BJ (cell line): ENCODE results near the gene GAGE10. TPM values are rescaled to one million over a fixed set of nuclear protein-coding genes. Genes with fewer than 3 reads are reported as not detected.

Source experiments
- CTCF ChIA-PET: fragments of 350-600 bp; formaldehyde crosslinking; extraction: SDS; loops from one replicate; lab custom pipeline; 2021; ENCODE audit warnings: antibody characterized with exemption, inconsistent platforms; lab: Yijun Ruan, JAX
- POLR2A ChIA-PET: fragments of 300-600 bp; sonication (Branson Sonifier 250); formaldehyde crosslinking; extraction: SDS; loops from one replicate; lab custom pipeline; 2021; ENCODE audit warnings: antibody characterized with exemption; lab: Charles Lee
- DNase-seq: peaks from one replicate; pipeline ENCODE4 v3.0.0-alpha.2; 2011; ENCODE audit warnings: low read depth
- H3K27me3 ChIP-seq: 2 replicates; pipeline ENCODE4 v1.6.0; 2011; ENCODE audit warnings: low read length; ENCODE audit not compliant: control insufficient read depth, insufficient read depth
- H3K36me3 ChIP-seq: 2 replicates; pipeline ENCODE4 v1.5.1; 2011; ENCODE audit warnings: low read length; ENCODE audit not compliant: control insufficient read depth, insufficient read depth
- H3K4me3 ChIP-seq: 2 replicates; pipeline ENCODE4 v1.5.1; 2011; ENCODE audit warnings: low read depth, mild to moderate bottlenecking, control low read depth, low read length
- polyA plus RNA-seq: library from polyadenylated mRNA; depleted of rRNA; stranded (reverse); fragments of >200 nt; gene quantifications from 2 replicates; pipeline ENCODE4 v1.2.3, GENCODE V29; 2011
- TF ChIP-seq, protein P1 (sequence below): IDR thresholded peaks from 2 replicates; pipeline ENCODE4 v1.5.1; 2011; ENCODE audit warnings: low read depth, mild to moderate bottlenecking, control low read depth, inconsistent platforms, low read length, moderate library complexity; ENCODE audit not compliant: insufficient read depth

The GAGE10 gene
- polyA plus RNA-seq, 1 experiment: not detected

DNA sequence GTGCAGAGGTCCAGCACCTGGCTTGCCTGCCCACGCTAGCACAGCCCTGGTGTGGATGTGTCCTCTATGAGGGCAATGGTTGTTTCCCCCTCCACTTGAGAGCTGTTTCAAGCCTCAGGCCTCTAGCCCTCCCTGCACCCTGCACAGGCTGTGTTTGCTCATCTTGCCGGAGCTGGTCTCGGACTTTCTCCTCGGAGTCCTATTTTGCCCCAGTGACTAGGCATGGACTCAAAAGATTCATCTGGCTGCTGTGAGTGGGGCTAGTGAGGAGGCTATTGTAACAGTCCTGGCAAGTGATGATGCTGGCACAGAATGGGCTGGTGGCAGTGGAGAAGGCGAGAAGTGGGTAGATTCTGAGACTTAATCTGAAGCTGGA is 44.7 kb upstream of the GAGE10 start:
- ChIA-PET CTCF (no interaction called here), POLR2A (no interaction called here)
- DNase-seq: no peak
- Histone ChIP-seq H3K36me3 (no peaks in the 10 kb centered on the region), H3K27me3 (no peaks in the 10 kb centered on the region), H3K4me3 (no peak overlapping the region)
- TF ChIP-seq, protein P1, sequence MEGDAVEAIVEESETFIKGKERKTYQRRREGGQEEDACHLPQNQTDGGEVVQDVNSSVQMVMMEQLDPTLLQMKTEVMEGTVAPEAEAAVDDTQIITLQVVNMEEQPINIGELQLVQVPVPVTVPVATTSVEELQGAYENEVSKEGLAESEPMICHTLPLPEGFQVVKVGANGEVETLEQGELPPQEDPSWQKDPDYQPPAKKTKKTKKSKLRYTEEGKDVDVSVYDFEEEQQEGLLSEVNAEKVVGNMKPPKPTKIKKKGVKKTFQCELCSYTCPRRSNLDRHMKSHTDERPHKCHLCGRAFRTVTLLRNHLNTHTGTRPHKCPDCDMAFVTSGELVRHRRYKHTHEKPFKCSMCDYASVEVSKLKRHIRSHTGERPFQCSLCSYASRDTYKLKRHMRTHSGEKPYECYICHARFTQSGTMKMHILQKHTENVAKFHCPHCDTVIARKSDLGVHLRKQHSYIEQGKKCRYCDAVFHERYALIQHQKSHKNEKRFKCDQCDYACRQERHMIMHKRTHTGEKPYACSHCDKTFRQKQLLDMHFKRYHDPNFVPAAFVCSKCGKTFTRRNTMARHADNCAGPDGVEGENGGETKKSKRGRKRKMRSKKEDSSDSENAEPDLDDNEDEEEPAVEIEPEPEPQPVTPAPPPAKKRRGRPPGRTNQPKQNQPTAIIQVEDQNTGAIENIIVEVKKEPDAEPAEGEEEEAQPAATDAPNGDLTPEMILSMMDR: no peak

DNA sequence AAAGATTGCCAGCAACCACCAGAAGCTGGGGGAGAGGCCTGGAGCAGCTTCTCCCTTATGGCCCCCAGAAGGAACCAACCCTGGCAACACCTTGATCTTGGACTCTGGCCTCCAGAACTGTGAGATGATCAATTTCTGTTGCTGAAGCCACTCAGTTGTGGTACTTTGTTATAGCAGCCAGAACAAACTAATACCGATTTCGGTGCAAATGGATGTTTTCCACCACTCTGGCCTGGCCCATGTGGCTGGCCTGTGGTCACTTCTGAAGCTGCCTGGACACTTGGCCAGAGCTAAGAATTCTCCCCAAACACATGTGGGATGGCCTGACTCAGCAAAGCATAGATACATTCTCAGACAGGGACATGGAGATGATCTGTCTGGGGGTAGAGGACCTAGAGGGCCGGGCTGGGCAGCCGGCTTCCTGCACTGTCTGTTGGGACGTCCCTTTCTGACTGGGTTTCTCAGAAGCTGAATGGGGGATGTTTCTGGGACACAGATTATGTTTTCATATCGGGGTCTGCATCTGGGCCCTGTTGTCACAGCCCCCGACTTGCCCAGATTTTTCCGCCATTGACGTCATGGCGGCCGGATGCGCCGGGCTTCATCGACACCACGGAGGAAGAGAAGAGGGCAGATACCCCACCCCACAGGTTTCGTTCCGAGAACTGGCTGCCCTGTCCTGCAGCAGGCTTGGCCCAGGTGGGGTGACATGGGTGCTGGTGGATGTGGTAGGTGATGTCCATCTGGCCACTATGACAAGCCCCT is 43.0 kb upstream of the GAGE10 start:
- TF ChIP-seq, protein P1: no peak
- Histone ChIP-seq H3K4me3 (no peak overlapping the region), H3K27me3 (no peaks in the 10 kb centered on the region), H3K36me3 (no peaks in the 10 kb centered on the region)
- ChIA-PET CTCF (interaction anchor here (0.6 kb wide), 1 partner anchor 801 kb away, joined by 3 read pairs; no protein-coding TSS in a partner anchor), POLR2A (no interaction called here)
- no peak for DNase-seq

DNA sequence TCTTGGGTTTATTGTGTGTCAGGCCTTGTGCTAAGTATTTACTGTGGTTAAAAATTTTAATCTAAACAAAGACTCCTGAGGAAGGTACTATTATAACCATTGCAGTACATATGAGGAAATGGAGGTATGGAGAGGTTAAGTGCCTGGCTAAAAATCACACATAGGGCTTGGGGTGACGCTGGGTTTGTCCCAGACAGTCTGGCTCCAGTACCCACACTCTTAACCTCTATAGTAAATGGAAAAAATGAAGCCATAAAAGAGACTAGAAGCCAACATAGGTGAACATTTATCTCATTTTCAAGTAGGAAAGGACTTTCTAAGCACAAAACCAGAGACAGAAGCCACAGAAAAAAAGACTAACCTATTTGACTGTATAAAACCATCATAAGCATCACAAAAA is 40.8 kb upstream of the GAGE10 start:
- ChIA-PET CTCF (no interaction called here), POLR2A (no interaction called here)

DNA sequence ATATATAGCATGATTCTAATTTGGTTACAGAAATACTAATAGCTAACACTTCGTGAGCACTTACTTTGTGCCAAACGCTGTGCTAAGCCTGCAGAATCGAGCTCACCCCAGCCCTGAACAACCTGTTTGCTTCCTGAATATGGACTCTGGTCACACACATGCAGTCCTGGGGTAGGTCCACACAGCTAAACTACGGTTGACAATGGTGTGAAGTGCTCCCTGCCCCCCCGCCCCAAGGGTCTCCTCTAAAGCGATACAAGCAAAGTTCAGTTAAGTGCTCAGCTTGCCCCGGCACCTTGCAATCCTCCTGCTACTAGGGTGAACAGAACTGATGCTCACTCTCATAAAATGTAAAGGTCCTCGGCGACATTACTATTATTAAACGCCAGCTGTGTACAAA is 39.8 kb upstream of the GAGE10 start:
- Histone ChIP-seq H3K27me3 (no peaks in the 10 kb centered on the region), H3K4me3 (no peak overlapping the region), H3K36me3 (no peaks in the 10 kb centered on the region)
- ChIA-PET POLR2A (no interaction called here), CTCF (interaction anchor here (0.6 kb wide), 1 partner anchor 28 kb away, joined by 3 read pairs; no protein-coding TSS in a partner anchor)
- DNase-seq: no peak
- TF ChIP-seq, protein P1: no peak

More for the DNA sequence above, 40.8 kb upstream of the GAGE10 start:
- TF ChIP-seq, protein P1: no peak
- Histone ChIP-seq H3K27me3 (no peaks in the 10 kb centered on the region), H3K36me3 (no peaks in the 10 kb centered on the region), H3K4me3 (no peak overlapping the region)
- DNase-seq: no peak

DNA sequence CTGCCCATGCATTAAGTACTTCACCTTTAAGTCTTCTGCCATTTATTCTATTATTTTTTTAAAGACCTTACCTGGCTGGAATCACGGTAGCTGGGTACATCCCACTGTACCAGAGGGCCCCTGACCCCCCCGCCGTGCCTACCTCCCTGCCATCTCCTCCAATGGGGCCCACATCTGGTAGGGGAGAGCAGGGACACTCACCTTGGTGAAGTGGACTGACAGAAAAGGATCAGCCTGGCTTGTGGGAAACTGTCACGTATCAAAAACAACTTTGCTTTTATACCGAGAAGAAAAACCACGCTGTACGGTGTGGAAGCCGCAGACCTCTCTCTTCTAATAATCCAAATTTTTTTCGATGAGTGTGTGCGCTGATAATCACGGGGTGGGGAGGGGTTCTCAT is 39.0 kb upstream of the GAGE10 start, which contains the start of gene FOXP3:
Gene FOXP3, minus strand, starts transcription at position 251 of the 400 bp plus-strand sequence. CDS start 6,205 bp downstream, outside the sequence.
- ChIA-PET CTCF (no interaction called here), POLR2A (no interaction called here)
- TF ChIP-seq, protein P1: no peak
- Histone ChIP-seq H3K27me3 (no peaks in the 10 kb centered on the region), H3K36me3 (no peaks in the 10 kb centered on the region), H3K4me3 (no peak within 1 kb of the TSS)
- no peak for DNase-seq
